GM19467 (cell line): Measurements from ENCODE around the gene SNX7.

Experiments
- ATAC-seq: cut with Tn5 transposase; IDR thresholded peaks from one replicate; pipeline ENCODE4 v1.9.1; 2021; ENCODE audit warnings: mild to moderate bottlenecking, moderate library complexity; ENCODE audit not compliant: unreplicated experiment

SNX7 gene, protein sequence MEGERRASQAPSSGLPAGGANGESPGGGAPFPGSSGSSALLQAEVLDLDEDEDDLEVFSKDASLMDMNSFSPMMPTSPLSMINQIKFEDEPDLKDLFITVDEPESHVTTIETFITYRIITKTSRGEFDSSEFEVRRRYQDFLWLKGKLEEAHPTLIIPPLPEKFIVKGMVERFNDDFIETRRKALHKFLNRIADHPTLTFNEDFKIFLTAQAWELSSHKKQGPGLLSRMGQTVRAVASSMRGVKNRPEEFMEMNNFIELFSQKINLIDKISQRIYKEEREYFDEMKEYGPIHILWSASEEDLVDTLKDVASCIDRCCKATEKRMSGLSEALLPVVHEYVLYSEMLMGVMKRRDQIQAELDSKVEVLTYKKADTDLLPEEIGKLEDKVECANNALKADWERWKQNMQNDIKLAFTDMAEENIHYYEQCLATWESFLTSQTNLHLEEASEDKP

GRCh38 chr1:98661544-98662355, at the start of gene SNX7:
Gene SNX7, plus strand, starts transcription at chr1:98661721. Its CDS starts 11 bp downstream, at chr1:98661732.
- ATAC-seq, result peak; percentile 91

DNA sequence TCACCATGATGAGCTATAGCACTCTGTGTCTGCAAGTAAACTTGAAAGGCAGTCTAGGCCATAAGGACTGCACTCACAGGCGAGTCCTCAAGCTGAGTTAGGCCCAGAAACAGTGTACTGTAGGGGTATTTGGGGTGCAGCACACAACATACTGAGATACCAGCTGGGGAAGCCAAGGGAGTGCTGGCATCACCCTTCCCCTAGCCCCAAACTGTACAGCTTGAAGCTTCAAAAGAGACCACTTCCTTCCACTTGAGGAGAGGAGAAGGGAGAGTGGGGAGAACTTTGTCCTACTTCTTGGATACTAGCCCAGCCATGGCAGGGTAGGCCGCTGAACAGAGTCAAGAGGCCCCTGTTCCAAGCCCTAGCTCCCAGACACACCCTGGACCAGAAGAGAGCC, 24.2 kb upstream of the SNX7 start:
- no peak for ATAC-seq

GRCh38 chr1:98638185-98638584, 23.3 kb upstream of the SNX7 start:
- ATAC-seq, result no peak

GRCh38 chr1:98644510-98644909, 17.0 kb upstream of the SNX7 start:
- ATAC-seq, result no peak

- no peak for ATAC-seq
Observed at GRCh38 chr1:98651116-98651632, 10.3 kb upstream of the SNX7 start.

DNA sequence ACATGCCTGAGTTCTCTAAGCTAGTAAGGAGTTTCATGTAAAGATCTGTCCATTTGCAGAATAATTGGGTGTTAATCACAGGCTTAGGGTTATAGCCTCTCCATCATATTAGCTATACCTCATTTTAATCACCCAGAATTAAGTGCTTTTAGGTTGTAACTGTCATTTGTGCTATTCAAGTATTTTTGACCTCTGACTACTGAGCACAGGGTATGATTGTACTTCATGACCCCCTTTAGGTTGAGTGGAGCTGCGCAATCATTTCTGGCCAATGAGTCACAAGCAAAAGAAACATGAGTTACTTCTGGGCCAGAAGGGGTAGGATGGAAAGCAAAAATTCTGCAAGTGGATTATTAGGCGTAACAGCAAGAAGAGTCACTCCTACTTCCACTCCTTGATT, 8.4 kb upstream of the SNX7 start:
- no peak for ATAC-seq

DNA sequence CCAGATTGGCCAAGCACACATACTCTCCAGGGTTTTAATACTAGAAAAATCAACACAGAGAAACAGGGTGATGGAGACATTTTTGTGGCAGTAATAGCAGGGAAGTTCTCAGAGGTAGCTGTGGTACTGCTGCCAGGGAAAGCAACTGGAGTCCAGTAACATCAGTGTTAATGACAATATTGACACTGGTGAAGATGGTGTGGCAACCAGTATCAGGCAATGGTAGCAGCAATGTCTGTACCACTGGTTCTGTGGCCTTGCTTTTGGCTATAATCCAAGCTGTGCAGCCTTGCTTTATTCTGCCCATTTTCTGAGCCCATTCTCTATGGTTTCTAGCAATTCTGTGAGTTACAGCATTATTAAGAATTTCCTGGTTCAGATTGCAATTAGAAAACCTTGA, 1.6 kb upstream of the SNX7 start:
- ATAC-seq, result no peak

- no peak for ATAC-seq
Observed at GRCh38 chr1:98660940-98661543, 479 bp upstream of the SNX7 start.

- no peak for ATAC-seq
Observed at GRCh38 chr1:98662356-98662670, 792 bp downstream of the SNX7 start.

DNA sequence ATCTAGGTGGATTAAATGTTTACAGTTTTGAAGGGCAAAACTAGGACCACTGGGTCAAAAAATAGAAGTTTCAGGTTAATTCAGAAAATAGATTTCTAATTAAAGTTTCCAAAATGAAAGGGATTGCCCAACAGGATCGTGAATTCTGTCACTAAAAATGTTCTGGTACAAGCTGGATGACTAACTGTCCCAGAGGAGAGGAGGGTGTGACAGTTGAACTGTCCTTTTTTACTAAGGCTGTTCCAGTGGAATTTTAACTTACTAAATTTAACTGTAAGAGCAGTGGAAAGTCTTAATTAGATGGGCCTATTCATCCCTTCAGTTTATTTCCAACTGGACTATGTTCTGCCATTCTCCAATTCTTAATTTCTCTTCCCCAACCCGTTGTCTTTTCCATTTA, 7.2 kb downstream of the SNX7 start:
- ATAC-seq, result no peak

DNA sequence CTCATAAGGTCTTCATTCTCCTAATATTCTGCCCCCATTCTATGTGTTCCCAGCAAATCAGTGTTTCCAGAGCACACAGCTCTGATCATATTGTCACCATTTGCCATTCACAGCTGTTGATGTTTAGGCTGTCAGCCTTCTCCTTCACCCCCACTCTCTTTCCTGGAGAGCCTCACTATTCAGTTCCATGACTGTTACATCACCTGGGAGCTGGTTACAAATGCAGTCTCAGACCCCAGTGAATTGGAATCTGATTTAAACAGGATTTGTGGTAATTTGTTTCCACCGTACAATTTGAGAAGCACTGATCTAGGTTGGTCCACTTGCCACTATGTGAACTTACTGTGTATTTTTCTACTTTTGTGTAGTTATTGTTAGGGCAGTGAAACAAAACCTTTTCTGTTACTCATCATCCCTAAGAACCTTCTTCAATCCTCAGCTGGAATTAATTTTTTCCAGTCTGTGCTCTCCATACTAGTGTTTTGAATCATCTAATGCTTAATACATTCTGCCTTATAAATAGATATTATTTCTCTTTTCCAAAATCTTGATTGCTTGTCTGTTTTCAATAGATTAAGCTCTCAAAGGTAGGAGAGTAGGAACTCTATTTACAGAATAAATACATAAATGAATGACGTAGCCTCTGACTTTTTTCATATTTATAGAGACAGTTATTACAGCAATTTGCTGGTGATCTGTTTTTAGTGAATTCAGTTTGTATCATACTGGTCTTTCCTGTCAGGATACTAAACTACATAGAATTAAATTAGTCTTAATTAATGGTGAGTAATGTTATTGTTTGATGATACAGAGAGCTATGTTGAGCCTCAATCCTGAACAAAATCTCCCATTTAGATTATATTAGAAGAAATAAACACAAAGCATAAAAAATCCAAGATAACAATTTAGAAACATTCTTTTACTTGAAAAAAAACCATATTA, 8.1 kb downstream of the SNX7 start:
- no peak for ATAC-seq

- ATAC-seq, result no peak
Observed at GRCh38 chr1:98672189-98672588, 10.7 kb downstream of the SNX7 start.

DNA sequence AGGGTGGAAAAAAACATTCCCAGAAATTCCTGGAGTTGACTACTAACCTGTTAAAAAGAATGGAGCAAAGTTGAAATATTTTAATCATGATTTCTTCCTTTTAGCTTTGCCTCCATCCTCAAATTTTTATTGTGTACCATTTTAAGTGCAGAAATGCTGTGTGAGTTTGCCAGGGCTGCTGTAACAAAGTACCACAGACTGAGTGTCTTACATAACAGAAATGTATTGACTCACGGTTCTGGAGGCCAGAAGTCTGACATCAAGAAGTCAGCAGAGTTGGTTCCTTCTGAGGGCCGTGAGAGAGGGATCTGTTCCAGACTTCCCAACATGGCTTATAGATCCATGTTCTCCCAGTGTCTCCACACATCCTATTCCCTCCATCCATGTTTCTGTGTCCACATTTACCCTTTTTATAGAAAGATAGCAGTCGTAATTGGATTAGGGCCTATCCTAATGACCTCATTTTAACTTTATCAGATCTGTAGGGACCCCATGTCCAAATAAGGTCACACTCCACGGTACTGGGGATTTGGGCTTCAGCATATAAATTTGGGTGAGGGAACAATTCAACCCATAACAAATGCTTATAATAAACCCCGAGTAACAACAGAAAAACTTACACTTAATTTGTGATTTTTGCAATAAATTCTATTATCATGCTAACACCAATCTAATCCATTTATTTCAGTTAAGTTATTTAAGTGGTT, 12.7 kb downstream of the SNX7 start:
- no peak for ATAC-seq

DNA sequence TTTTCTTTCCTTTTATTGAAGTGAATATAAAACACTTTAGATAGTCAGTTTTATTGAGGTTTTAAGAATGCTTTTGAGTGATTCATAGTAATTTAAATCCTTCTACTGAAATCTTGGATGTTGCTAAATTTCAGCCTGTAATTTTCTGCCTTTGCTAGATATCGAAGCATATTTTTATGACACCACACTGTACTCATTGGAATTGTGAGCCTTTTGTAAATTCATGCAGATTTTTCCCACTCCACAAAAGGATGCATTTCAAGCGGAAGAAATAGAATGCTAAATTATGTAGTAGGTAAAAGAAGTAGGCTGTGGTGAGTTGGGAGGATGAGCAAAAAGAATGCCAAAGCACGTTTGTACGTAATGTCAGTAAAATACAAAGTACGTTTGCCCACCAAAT, 13.8 kb downstream of the SNX7 start:
- ATAC-seq, result no peak

GRCh38 chr1:98677288-98677687, 15.8 kb downstream of the SNX7 start:
- ATAC-seq, result no peak

- ATAC-seq, result no peak
Observed at GRCh38 chr1:98681812-98682211, 20.3 kb downstream of the SNX7 start.

- ATAC-seq, result no peak
Observed at GRCh38 chr1:98688110-98688739, 26.7 kb downstream of the SNX7 start.

DNA sequence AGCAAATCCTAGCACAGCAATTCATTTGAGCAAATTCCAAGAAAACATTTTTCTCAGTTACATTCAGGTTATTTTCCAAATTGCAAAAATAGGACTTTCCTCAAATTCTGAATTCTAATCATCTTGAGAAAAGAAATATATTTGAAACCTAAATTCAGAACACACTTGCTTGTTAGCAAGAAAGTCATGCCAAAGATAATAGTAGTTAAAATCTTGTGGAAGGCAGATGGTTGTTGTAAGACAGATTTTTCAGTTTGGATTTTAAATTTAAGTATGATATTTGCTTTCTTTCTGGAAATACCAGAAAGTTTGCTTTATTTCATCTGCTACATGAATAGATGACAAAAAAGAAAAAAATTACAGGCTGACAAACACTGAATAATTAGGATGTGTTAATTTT, 29.1 kb downstream of the SNX7 start:
- ATAC-seq, result no peak

DNA sequence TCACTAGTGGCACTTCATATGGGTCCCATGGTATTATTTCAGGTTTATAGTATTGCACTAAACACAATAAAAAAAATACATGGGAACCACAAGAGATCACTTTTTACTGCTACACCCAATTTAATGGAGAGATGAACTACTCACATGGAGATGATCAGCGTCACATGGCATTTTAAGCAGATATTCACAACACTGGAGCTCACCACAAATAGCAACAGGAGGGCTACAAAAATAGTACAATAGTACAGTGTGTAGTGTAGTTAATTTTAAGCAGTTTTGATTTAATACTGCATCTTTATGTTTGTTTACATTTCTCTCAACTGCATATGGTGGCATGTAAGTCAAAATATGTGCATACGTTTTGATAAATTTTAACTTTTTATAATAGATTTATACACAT, 31.0 kb downstream of the SNX7 start:
- no peak for ATAC-seq
